H9 (cell line): ENCODE data around the gene TBC1D22A. TPM values are rescaled to one million over a fixed set of nuclear protein-coding genes. Genes with fewer than 3 reads are reported as not detected.

Source experiments
- DNase-seq: peaks from one replicate; pipeline ENCODE4 v3.0.0-alpha.2; 2017
- H2AFZ ChIP-seq: one replicate; pipeline ENCODE4 v1.6.1; 2013; ENCODE audit warnings: mild to moderate bottlenecking, low read length, control low read depth, moderate library complexity
- H2AK5ac ChIP-seq: 2 replicates; pipeline ENCODE4 v1.6.1; 2013; ENCODE audit warnings: low read length, control low read depth, mixed read lengths; ENCODE audit not compliant: insufficient read length
- H2BK120ac ChIP-seq: one replicate; pipeline ENCODE4 v1.6.1; 2013; ENCODE audit warnings: low read depth, mild to moderate bottlenecking, low read length, control low read depth, inconsistent platforms; ENCODE audit not compliant: poor library complexity, severe bottlenecking
- H2BK12ac ChIP-seq: 2 replicates; pipeline ENCODE4 v1.6.1; 2013; ENCODE audit warnings: low read length, control low read depth, mixed read lengths, low read depth; ENCODE audit not compliant: insufficient read length
- H2BK15ac ChIP-seq: 2 replicates; pipeline ENCODE4 v1.6.1; 2013; ENCODE audit warnings: low read depth, low read length, control low read depth
- H2BK20ac ChIP-seq: one replicate; pipeline ENCODE4 v1.6.1; 2013; ENCODE audit warnings: low read depth, mild to moderate bottlenecking, low read length, control low read depth, inconsistent platforms; ENCODE audit not compliant: poor library complexity, severe bottlenecking
- H2BK5ac ChIP-seq: 2 replicates; pipeline ENCODE4 v1.6.1; 2013; ENCODE audit warnings: low read length, control low read depth, mixed read lengths; ENCODE audit not compliant: insufficient read length
- H3K14ac ChIP-seq: 2 replicates; pipeline ENCODE4 v1.6.1; 2013; ENCODE audit warnings: low read length, control low read depth; ENCODE audit not compliant: insufficient read depth
- H3K18ac ChIP-seq: 2 replicates; pipeline ENCODE4 v1.6.1; 2013; ENCODE audit warnings: low read depth, mild to moderate bottlenecking, mixed read lengths, low read length, control low read depth; ENCODE audit not compliant: insufficient read length
- H3K23ac ChIP-seq: 2 replicates; pipeline ENCODE4 v1.6.1; 2013; ENCODE audit warnings: low read length, control low read depth, mixed read lengths, low read depth; ENCODE audit not compliant: insufficient read length
- H3K23me2 ChIP-seq: 2 replicates; pipeline ENCODE4 v1.6.1; 2013; ENCODE audit warnings: low read depth, mild to moderate bottlenecking, mixed read lengths, low read length, control low read depth; ENCODE audit not compliant: insufficient read length, poor library complexity, severe bottlenecking
- H3K27ac ChIP-seq: 2 replicates; pipeline ENCODE4 v1.5.1; 2013; ENCODE audit warnings: low read length, control low read depth, mixed read lengths, low read depth; ENCODE audit not compliant: insufficient read length
- H3K27me3 ChIP-seq: 2 replicates; pipeline ENCODE4 v1.6.1; 2013; ENCODE audit warnings: low read length, control low read depth, inconsistent platforms; ENCODE audit not compliant: insufficient read depth
- H3K4ac ChIP-seq: 2 replicates; pipeline ENCODE4 v1.6.1; 2013; ENCODE audit warnings: low read depth, mild to moderate bottlenecking, control low read depth, inconsistent platforms, low read length, moderate library complexity
- H3K4me1 ChIP-seq: 2 replicates; pipeline ENCODE4 v1.6.1; 2013; ENCODE audit warnings: low read length, control low read depth, inconsistent platforms; ENCODE audit not compliant: insufficient read depth
- H3K4me2 ChIP-seq: 2 replicates; pipeline ENCODE4 v1.6.1; 2013; ENCODE audit warnings: low read length, control low read depth, mixed read lengths; ENCODE audit not compliant: insufficient read length, insufficient read depth
- H3K56ac ChIP-seq: 2 replicates; pipeline ENCODE4 v1.6.1; 2013; ENCODE audit warnings: low read depth, mild to moderate bottlenecking, mixed read lengths, low read length, control low read depth; ENCODE audit not compliant: insufficient read length
- H3K79me1 ChIP-seq: 2 replicates; pipeline ENCODE4 v1.6.1; 2013; ENCODE audit warnings: low read depth, mild to moderate bottlenecking, moderate library complexity, low read length, control low read depth, inconsistent platforms; ENCODE audit not compliant: insufficient read depth, poor library complexity, severe bottlenecking
- H3K79me2 ChIP-seq: 2 replicates; pipeline ENCODE4 v1.6.1; 2013; ENCODE audit warnings: low read length, control low read depth, inconsistent platforms; ENCODE audit not compliant: insufficient read depth
- H3K9ac ChIP-seq: 2 replicates; pipeline ENCODE4 v1.6.1; 2013; ENCODE audit warnings: low read length, control low read depth, mixed read lengths; ENCODE audit not compliant: insufficient read length; ENCODE audit errors: extremely low read depth
- H3K9me3 ChIP-seq: one replicate; pipeline ENCODE4 v1.6.1; 2013; ENCODE audit warnings: low read depth, low read length, inconsistent platforms; ENCODE audit not compliant: control insufficient read depth
- H3T11ph ChIP-seq: one replicate; pipeline ENCODE4 v1.6.1; 2013; ENCODE audit warnings: mild to moderate bottlenecking, low read length, control low read depth, inconsistent platforms
- H4K20me1 ChIP-seq: one replicate; pipeline ENCODE4 v1.6.1; 2013; ENCODE audit not compliant: control insufficient read depth, insufficient read length, insufficient read depth
- H4K5ac ChIP-seq: 2 replicates; pipeline ENCODE4 v1.6.1; 2013; ENCODE audit warnings: low read depth, mild to moderate bottlenecking, mixed read lengths, low read length, control low read depth; ENCODE audit not compliant: insufficient read length
- H4K8ac ChIP-seq: replicated peaks from 2 replicates; pipeline ENCODE4 v1.6.1; 2013; ENCODE audit warnings: low read length, control low read depth, mixed read lengths, low read depth; ENCODE audit not compliant: insufficient read length
- H4K91ac ChIP-seq: 2 replicates; pipeline ENCODE4 v1.6.1; 2013; ENCODE audit warnings: low read depth, mild to moderate bottlenecking, moderate library complexity, mixed read lengths, low read length, control low read depth; ENCODE audit not compliant: insufficient read length
- H3K27ac Mint-ChIP-seq, 3 experiments: 2 replicates in 2 of 3; 3 replicates in 1 of 3; pipeline ENCODE4 v1.8.0; 2020 to 2021; ENCODE audit warnings: mixed read lengths in 3 of 3, mild to moderate bottlenecking in 1 of 3, moderate library complexity in 1 of 3
- H3K27me3 Mint-ChIP-seq: 2 replicates; pipeline ENCODE4 v1.8.0; 2021; ENCODE audit warnings: low read depth, mild to moderate bottlenecking, moderate library complexity, mixed read lengths
- H3K36me3 Mint-ChIP-seq, 3 experiments: 2 replicates in 2 of 3; 3 replicates in 1 of 3; pipeline ENCODE4 v1.8.0; 2020 to 2021; ENCODE audit warnings: low read depth in 3 of 3, mixed read lengths in 3 of 3; ENCODE audit not compliant: insufficient read depth in 1 of 3
- H3K4me1 Mint-ChIP-seq, 2 experiments: 2 replicates each; pipeline ENCODE4 v1.8.0; 2020; ENCODE audit warnings: mixed read lengths in 2 of 2
- H3K4me3 Mint-ChIP-seq, 2 experiments: 2 replicates in 1 of 2; 3 replicates in 1 of 2; pipeline ENCODE4 v1.8.0; 2020 to 2021; ENCODE audit warnings: mild to moderate bottlenecking in 2 of 2, mixed read lengths in 2 of 2, moderate library complexity in 1 of 2
- H3K9me3 Mint-ChIP-seq, 2 experiments: 2 replicates in 1 of 2; 3 replicates in 1 of 2; pipeline ENCODE4 v1.8.0; 2020; ENCODE audit warnings: mild to moderate bottlenecking in 2 of 2, mixed read lengths in 2 of 2, moderate library complexity in 1 of 2
- CTCF ChIP-seq: fragments of 200-600 bp; sonication (generic); conservative IDR thresholded peaks from 3 replicates; pipeline ENCODE4 v1.8.0; 2021; ENCODE audit warnings: antibody characterized with exemption, mild to moderate bottlenecking
- WGBS: extraction: QIAGEN DNeasy Blood & Tissue Kit; methylation state at CpG from one replicate; pipeline ENCODE4 v1.1.7; 2013; ENCODE audit warnings: missing lambda C conversion rate, low lambda C conversion rate, mixed read lengths; ENCODE audit not compliant: insufficient read length; ENCODE audit errors: extremely low coverage; 5-methylcytosine and 5-hydroxymethylcytosine counted together
- total RNA-seq: library from RNA; stranded (reverse); gene quantifications from 2 replicates; pipeline ENCODE4 v1.2.1, GENCODE V29; 2021

The TBC1D22A gene
- total RNA-seq, 1 experiment from 2014 or later, result 20.8 TPM

GRCh38 chr22:47210112-47210657 lies 447.7 kb downstream of the TBC1D22A start:
- no peaks in the 10 kb centered on the region for H3K79me1 ChIP-seq
- no peak overlapping the region for H3K4ac ChIP-seq
- H3K18ac ChIP-seq, result no peak overlapping the region
- no peak overlapping the region for H3K23ac ChIP-seq
- no peak overlapping the region for H2BK20ac ChIP-seq
- H3K36me3 Mint-ChIP-seq, result peaks cover 8 to 43% (median 32%) of the 10 kb centered on the region in 3 experiments
- no peak overlapping the region for H3K27ac Mint-ChIP-seq
- no peaks in the 10 kb centered on the region for H4K20me1 ChIP-seq
- H4K91ac ChIP-seq, result no peak overlapping the region
- no peak overlapping the region for H2BK12ac ChIP-seq
- no peak overlapping the region for H2AFZ ChIP-seq
- H3K9me3 Mint-ChIP-seq, result peaks cover 61 to 99% of the 10 kb centered on the region in 2 experiments
- H3K9me3 ChIP-seq, result peaks cover 63% of the 10 kb centered on the region
- H4K5ac ChIP-seq, result no peak overlapping the region
- no peak overlapping the region for H3K27ac ChIP-seq
- H2BK15ac ChIP-seq, result no peak overlapping the region
- H3K4me1 ChIP-seq, result no peaks in the 10 kb centered on the region
- no peak overlapping the region for H2AK5ac ChIP-seq
- H3K27me3 ChIP-seq, result no peaks in the 10 kb centered on the region
- WGBS, result no CpG with 5 or more reads among the region's 19 CpGs
- no peak for DNase-seq
- no peak overlapping the region for H3T11ph ChIP-seq
- no peak overlapping the region for H4K8ac ChIP-seq
- H3K27me3 Mint-ChIP-seq, result peaks cover 9% of the 10 kb centered on the region
- H3K4me1 Mint-ChIP-seq, result no peaks in the 10 kb centered on the region
- H3K14ac ChIP-seq, result no peak overlapping the region
- H3K23me2 ChIP-seq, result no peaks in the 10 kb centered on the region
- TF ChIP-seq CTCF, result no peak
- no peak overlapping the region for H3K9ac ChIP-seq
- no peak overlapping the region for H2BK5ac ChIP-seq
- H2BK120ac ChIP-seq, result no peak overlapping the region
- no peak overlapping the region for H3K56ac ChIP-seq
- no peak overlapping the region for H3K4me2 ChIP-seq
- no peak overlapping the region for H3K4me3 Mint-ChIP-seq
- H3K79me2 ChIP-seq, result no peaks in the 10 kb centered on the region
